HL-60 (cell line): ENCODE results near the gene MAP3K6.
"Not testable (repeated sequence)": the region's sequence is repeated elsewhere in the genome, so short reads cannot be mapped to it uniquely, and the experiment has no call there.

Experiments
- DNase-seq, 2 experiments: peaks; one replicate each; pipeline ENCODE4 v3.0.0-alpha.2; 2010 to 2020; ENCODE audit warnings: low read depth in 1 of 2, low spot score in 1 of 2
- H3K27ac ChIP-seq: fragments of 250-450 bp; sonication (Bioruptor Pico); replicated peaks from 2 replicates; pipeline ENCODE4 v1.5.1; 2020; ENCODE audit warnings: mild to moderate bottlenecking, moderate library complexity
- H3K27me3 ChIP-seq: fragments of 250-450 bp; sonication (Bioruptor Pico); 2 replicates; pipeline ENCODE4 v1.5.1; 2021; ENCODE audit warnings: mild to moderate bottlenecking, moderate library complexity; ENCODE audit not compliant: insufficient read depth, poor library complexity, severe bottlenecking
- H3K4me3 ChIP-seq: replicated peaks from 2 replicates; pipeline ENCODE4 v1.5.1; 2011; ENCODE audit warnings: mild to moderate bottlenecking, control low read depth, low read length; ENCODE audit not compliant: insufficient read depth
- GABPA ChIP-seq: IDR thresholded peaks from 2 replicates; pipeline ENCODE4 v1.6.1; 2012; ENCODE audit warnings: low read depth
- POLR2AphosphoS5 ChIP-seq: IDR thresholded peaks from 2 replicates; pipeline ENCODE4 v1.6.1; 2012; ENCODE audit warnings: low read depth
- SPI1 ChIP-seq: IDR thresholded peaks from 2 replicates; pipeline ENCODE4 v1.6.1; 2012; ENCODE audit warnings: low read depth, mild to moderate bottlenecking, borderline replicate concordance
- TF ChIP-seq, protein P1 (sequence below): IDR thresholded peaks from one replicate; pipeline ENCODE4 v1.5.1; 2011; ENCODE audit warnings: low read length, control low read depth, inconsistent platforms; ENCODE audit not compliant: insufficient read depth
- TF ChIP-seq, protein P2 (sequence below): IDR thresholded peaks from 2 replicates; pipeline ENCODE4 v1.6.1; 2012; ENCODE audit warnings: low read depth; ENCODE audit not compliant: insufficient replicate concordance

MAP3K6 gene

DNA sequence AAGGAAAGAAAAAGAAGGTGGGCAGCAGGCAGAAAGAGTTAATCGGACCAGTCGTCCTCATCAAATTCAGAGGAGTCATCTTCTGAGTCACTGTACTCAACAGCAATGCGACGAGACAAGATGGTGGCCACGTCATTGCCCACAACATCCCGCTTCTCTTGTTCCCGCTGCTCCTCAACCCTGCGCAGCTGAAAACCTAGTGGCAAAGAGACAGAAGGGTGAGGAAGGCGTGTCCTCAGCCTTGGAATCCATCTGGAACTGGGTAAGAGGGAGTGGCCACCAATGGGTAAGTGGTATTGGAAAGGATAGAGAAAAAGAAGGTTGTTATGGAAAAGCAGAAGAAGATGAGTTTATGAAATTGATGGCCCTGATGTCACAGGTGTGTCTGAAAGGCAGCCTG, 41.4 kb upstream of the MAP3K6 start:
- Histone ChIP-seq H3K27ac (no peak overlapping the region), H3K4me3 (no peak overlapping the region)
- DNase-seq, result no peak

DNA sequence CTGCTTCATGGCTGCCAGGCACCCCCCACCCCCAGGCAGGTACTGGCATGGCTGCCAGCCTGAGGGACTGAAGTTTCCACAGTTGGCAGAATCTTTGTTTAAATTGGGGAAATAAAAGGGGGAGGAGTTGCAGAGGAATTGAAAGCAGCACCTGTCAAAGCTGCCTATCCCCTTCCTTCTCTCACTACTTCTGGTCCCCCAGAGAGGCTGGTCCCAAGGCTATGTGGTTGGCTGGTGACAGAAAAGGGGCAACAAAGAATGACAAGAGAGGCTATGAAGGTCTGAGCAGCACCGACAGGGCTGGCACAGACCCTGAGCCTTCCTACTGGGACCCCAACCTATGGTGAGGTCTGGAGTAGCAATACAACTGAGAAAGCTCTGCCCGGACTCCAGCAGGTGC, 40.0 kb upstream of the MAP3K6 start:
- not testable (repeated sequence) for H3K27me3 ChIP-seq, DNase-seq, H3K27ac ChIP-seq, H3K4me3 ChIP-seq

More for the DNA sequence above, 41.4 kb upstream of the MAP3K6 start:
- H3K27me3 ChIP-seq, result no peaks in the 10 kb centered on the region
- TF ChIP-seq POLR2AphosphoS5 (no peak), GABPA (no peak), SPI1 (no peak)
- TF ChIP-seq, protein P1, sequence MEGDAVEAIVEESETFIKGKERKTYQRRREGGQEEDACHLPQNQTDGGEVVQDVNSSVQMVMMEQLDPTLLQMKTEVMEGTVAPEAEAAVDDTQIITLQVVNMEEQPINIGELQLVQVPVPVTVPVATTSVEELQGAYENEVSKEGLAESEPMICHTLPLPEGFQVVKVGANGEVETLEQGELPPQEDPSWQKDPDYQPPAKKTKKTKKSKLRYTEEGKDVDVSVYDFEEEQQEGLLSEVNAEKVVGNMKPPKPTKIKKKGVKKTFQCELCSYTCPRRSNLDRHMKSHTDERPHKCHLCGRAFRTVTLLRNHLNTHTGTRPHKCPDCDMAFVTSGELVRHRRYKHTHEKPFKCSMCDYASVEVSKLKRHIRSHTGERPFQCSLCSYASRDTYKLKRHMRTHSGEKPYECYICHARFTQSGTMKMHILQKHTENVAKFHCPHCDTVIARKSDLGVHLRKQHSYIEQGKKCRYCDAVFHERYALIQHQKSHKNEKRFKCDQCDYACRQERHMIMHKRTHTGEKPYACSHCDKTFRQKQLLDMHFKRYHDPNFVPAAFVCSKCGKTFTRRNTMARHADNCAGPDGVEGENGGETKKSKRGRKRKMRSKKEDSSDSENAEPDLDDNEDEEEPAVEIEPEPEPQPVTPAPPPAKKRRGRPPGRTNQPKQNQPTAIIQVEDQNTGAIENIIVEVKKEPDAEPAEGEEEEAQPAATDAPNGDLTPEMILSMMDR, result no peak
- TF ChIP-seq, protein P2, sequence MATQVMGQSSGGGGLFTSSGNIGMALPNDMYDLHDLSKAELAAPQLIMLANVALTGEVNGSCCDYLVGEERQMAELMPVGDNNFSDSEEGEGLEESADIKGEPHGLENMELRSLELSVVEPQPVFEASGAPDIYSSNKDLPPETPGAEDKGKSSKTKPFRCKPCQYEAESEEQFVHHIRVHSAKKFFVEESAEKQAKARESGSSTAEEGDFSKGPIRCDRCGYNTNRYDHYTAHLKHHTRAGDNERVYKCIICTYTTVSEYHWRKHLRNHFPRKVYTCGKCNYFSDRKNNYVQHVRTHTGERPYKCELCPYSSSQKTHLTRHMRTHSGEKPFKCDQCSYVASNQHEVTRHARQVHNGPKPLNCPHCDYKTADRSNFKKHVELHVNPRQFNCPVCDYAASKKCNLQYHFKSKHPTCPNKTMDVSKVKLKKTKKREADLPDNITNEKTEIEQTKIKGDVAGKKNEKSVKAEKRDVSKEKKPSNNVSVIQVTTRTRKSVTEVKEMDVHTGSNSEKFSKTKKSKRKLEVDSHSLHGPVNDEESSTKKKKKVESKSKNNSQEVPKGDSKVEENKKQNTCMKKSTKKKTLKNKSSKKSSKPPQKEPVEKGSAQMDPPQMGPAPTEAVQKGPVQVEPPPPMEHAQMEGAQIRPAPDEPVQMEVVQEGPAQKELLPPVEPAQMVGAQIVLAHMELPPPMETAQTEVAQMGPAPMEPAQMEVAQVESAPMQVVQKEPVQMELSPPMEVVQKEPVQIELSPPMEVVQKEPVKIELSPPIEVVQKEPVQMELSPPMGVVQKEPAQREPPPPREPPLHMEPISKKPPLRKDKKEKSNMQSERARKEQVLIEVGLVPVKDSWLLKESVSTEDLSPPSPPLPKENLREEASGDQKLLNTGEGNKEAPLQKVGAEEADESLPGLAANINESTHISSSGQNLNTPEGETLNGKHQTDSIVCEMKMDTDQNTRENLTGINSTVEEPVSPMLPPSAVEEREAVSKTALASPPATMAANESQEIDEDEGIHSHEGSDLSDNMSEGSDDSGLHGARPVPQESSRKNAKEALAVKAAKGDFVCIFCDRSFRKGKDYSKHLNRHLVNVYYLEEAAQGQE, result no peak

DNA sequence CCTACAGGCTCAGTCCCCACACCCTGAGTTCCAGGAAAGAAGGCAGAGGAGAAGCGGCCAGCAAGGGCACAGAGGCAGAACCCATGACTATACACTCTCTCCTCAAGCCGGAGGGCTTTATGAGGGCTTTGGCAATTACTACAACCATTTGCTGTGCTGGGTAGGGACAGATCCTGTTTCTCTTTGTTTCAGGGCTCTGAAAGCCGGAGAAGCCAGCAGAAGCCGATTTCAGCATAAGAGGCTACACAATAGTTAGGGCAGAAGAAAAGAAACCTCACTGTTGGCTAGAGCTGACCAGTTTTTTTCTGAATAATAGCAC, 39.6 kb upstream of the MAP3K6 start:
- no peaks in the 10 kb centered on the region for H3K27me3 ChIP-seq
- no peak overlapping the region for H3K27ac ChIP-seq
- no peak overlapping the region for H3K4me3 ChIP-seq
- DNase-seq, result no peak
- TF ChIP-seq GABPA, result no peak
- no peak for TF ChIP-seq SPI1
- TF ChIP-seq, protein P1, result no peak
- no peak for TF ChIP-seq POLR2AphosphoS5
- TF ChIP-seq, protein P2, result no peak

DNA sequence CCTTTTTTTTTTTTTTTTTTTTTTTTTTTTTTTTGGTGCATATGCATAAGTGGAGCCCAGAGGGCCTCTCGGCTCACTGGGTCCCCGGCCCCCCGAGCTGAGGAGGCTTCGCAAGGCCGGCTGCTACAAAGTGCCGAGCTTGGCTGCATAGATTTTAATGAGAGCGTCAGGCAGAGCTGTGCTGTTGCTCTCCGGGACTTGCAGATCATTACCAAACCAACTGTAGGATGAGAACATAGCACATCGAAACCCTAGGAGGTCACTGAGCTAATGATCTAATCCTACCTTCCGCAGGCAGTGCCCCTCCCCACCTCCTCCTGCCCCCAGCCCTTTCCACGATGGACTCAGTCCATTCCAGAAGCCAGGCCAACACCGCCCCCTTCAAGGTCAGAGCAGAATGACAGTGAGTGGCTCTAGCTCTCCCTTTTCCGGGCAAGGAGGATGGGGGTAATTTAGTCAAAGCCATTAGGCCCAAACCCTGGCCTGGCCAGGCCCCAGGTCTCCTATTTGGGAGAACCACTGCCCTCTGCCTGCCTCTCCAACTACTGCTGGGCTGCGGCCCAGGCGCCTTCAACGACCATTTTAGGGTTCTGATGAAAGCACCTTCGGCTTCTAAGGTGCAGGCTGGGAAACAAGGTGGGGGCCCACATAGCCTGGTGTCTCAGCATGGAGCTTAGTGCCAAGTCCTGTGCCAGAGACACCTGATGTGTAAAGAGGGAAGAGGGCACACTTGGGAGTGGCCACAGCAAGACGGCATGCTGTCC, 39.0 kb upstream of the MAP3K6 start:
- DNase-seq, H3K4me3 ChIP-seq, H3K27me3 ChIP-seq, H3K27ac ChIP-seq: not testable (repeated sequence)

DNA sequence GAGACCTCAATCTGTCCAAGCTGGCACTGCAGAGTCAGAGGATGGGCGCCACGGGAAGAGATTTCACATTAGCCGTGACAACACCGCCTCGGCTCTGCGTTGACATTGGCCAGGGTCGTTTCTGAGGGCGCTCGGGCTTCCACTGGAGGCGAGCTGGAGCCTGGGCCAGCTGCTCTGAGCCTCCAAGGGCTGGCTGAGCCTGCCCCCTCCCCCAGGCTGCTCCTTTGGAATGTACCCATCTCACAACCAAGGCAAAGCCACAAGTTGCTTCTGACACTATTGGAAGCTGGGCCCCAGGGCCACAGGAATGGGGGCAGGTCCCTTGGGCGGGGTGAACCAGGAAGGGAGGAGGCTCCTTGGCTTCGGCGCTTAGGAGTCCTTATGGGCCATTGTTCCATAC, 38.3 kb upstream of the MAP3K6 start:
- no peak for DNase-seq
- TF ChIP-seq POLR2AphosphoS5, result no peak
- TF ChIP-seq SPI1, result no peak
- TF ChIP-seq, protein P2, result no peak
- TF ChIP-seq, protein P1, result no peak
- no peak for TF ChIP-seq GABPA
- Histone ChIP-seq H3K4me3 (no peak overlapping the region), H3K27me3 (no peaks in the 10 kb centered on the region), H3K27ac (no peak overlapping the region)
